T-helper 2 cell treated with Interferon-gamma antibody and Interleukin-4, amounts not matched to agents 5 μg/mL and 100 μg/mL, for 36 hours (primary cell): ENCODE results near the gene KMT2B.

Experiments
- DNase-seq: peaks from one replicate; pipeline ENCODE4 v3.0.0; 2021; ENCODE audit warnings: low spot score
- H3K27ac Mint-ChIP-seq: one replicate; pipeline ENCODE4 v1.8.0; 2021; ENCODE audit warnings: mild to moderate bottlenecking, mixed read lengths
- H3K27me3 Mint-ChIP-seq: one replicate; pipeline ENCODE4 v1.8.0; 2021; ENCODE audit warnings: low read depth, mixed read lengths
- H3K36me3 Mint-ChIP-seq: one replicate; pipeline ENCODE4 v1.8.0; 2021; ENCODE audit warnings: low read depth, mixed read lengths
- H3K4me1 Mint-ChIP-seq: one replicate; pipeline ENCODE4 v1.8.0; 2021; ENCODE audit warnings: low read depth, mixed read lengths
- H3K4me3 Mint-ChIP-seq: one replicate; pipeline ENCODE4 v1.8.0; 2022; ENCODE audit warnings: mild to moderate bottlenecking, moderate library complexity, mixed read lengths
- H3K9me3 Mint-ChIP-seq: one replicate; pipeline ENCODE4 v1.8.0; 2021; ENCODE audit warnings: mixed read lengths

The KMT2B gene

DNA sequence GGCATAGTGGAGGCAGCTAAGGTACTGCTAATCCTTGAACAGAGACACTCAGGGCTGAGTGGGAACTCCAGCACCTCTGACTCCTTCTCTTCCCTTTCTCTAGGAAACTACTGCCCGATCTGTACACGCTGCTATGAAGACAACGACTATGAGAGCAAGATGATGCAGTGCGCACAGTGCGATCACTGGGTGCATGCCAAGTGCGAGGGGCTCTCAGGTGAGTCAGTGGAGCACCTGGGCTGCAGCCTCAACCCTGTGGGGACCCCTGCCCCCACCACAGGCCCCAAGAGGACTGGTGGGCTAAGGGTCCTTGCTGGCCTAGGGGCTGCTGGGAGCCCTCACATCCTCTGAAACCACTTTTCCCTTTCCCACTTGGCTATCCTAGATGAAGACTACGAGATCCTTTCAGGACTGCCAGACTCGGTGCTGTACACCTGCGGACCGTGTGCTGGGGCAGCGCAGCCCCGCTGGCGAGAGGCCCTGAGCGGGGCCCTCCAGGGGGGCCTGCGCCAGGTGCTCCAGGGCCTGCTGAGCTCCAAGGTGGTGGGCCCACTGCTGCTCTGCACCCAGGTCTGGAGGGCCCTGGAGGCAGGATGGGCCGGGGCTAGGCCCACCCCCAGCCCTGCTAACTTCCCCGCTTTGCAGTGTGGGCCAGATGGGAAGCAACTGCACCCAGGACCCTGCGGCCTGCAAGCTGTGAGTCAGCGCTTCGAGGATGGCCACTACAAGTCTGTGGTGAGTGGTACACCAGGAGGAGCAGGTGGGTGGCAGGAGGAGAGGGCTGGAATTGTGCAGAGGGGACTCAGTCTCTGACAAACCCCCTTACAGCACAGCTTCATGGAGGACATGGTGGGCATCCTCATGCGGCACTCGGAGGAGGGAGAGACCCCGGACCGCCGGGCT lies 9.5 kb downstream of the KMT2B start:
- H3K27me3 Mint-ChIP-seq, result no peaks in the 10 kb centered on the region
- H3K27ac Mint-ChIP-seq, result no peak overlapping the region
- no peak overlapping the region for H3K4me3 Mint-ChIP-seq
- DNase-seq, result no peak
- no peaks in the 10 kb centered on the region for H3K9me3 Mint-ChIP-seq
- H3K36me3 Mint-ChIP-seq, result peaks cover 78% of the 10 kb centered on the region
- H3K4me1 Mint-ChIP-seq, result no peaks in the 10 kb centered on the region

DNA sequence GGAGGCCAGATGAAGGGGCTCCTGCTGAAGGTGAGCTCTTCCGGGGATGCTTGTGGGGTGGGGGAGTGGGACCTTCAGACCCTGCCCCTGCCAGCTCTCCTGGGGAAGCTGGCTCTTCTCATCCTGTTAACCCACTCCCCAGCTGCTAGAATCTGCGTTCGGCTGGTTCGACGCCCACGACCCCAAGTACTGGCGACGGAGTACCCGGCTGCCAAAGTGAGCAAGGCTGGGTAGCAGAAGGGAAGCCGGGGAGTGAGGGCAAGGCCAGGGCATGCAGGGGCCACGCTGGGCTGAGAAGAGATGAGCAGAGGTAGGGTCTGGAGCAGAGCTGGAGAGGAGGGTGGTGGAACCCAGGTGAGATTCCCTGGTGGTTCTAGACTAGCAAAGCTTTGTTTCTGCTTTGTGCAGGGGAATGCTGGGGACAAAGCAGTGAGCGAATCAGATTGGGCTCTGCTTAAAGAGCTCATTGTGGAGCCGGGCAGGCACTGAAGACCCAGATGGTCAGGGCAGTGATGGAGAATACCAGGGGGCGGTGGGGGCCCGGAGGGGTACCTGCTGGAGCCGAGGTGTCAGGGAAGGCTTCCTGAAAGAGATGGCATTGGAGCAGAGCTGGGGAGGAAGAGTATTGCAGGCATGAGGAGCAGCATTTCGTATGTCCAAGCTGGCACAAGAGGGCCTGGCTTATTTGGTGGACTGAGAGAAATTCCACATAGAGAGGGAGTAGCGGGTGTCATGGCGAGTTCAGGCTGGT lies 10.3 kb downstream of the KMT2B start:
- no peaks in the 10 kb centered on the region for H3K27me3 Mint-ChIP-seq
- no peak overlapping the region for H3K4me3 Mint-ChIP-seq
- DNase-seq, result no peak
- H3K27ac Mint-ChIP-seq, result no peak overlapping the region
- H3K36me3 Mint-ChIP-seq, result peaks cover 72% of the 10 kb centered on the region
- H3K9me3 Mint-ChIP-seq, result no peaks in the 10 kb centered on the region
- no peaks in the 10 kb centered on the region for H3K4me1 Mint-ChIP-seq

DNA sequence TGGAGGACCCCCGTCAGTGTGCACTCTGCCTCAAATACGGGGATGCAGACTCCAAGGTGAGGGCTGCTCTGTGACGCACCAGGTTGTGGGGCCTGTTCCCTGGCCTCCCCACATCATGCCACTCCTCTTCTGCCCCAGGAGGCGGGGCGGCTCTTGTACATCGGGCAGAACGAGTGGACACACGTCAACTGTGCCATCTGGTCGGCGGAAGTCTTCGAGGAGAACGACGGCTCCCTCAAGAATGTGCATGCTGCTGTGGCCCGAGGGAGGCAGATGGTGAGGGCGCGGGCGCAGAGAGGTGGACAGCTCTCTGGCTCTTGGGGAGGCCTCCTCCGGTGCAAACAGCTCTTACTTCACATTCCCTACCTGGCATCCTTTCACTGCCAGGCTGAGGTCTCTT lies 11.2 kb downstream of the KMT2B start:
- DNase-seq, result no peak
- H3K4me3 Mint-ChIP-seq, result no peak overlapping the region
- no peaks in the 10 kb centered on the region for H3K9me3 Mint-ChIP-seq
- H3K36me3 Mint-ChIP-seq, result peaks cover 68% of the 10 kb centered on the region
- no peak overlapping the region for H3K27ac Mint-ChIP-seq
- H3K4me1 Mint-ChIP-seq, result no peaks in the 10 kb centered on the region
- no peaks in the 10 kb centered on the region for H3K27me3 Mint-ChIP-seq

DNA sequence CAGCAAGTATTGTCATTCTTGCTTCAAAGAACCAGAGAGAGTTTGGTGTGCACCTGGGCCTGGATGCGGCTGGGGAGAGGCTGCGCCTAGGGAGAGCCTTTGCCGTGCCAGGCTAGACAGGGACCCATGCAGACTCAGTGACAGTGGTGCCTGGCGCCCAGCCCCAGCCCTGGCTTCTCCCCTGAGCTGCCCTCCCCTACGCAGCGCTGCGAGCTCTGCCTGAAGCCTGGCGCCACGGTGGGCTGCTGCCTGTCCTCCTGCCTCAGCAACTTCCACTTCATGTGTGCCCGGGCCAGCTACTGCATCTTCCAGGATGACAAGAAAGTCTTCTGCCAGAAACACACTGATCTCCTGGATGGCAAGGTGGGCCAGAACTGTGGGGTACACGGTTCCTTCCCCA lies 12.0 kb downstream of the KMT2B start:
- Mint-ChIP-seq H3K27ac (no peak overlapping the region), H3K36me3 (peaks cover 70% of the 10 kb centered on the region), H3K4me1 (no peaks in the 10 kb centered on the region), H3K9me3 (no peaks in the 10 kb centered on the region), H3K27me3 (no peaks in the 10 kb centered on the region), H3K4me3 (no peak overlapping the region)
- no peak for DNase-seq

DNA sequence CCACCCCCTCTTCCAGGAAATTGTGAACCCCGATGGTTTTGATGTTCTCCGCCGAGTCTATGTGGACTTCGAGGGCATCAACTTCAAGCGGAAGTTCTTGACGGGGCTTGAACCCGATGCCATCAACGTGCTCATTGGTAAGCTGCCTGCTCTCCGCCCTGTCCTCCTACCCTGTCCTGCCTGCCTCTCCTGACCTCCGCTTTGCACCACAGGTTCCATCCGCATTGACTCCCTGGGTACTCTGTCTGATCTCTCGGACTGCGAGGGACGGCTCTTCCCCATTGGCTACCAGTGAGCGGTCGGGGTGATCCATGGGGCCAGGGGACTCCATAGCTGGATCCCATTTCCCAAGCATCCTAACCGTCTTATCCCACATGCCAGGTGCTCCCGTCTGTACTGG lies 12.5 kb downstream of the KMT2B start:
- Mint-ChIP-seq H3K4me3 (no peak overlapping the region), H3K9me3 (no peaks in the 10 kb centered on the region), H3K27ac (no peak overlapping the region), H3K4me1 (no peaks in the 10 kb centered on the region), H3K36me3 (peaks cover 68% of the 10 kb centered on the region), H3K27me3 (no peaks in the 10 kb centered on the region)
- DNase-seq, result no peak

DNA sequence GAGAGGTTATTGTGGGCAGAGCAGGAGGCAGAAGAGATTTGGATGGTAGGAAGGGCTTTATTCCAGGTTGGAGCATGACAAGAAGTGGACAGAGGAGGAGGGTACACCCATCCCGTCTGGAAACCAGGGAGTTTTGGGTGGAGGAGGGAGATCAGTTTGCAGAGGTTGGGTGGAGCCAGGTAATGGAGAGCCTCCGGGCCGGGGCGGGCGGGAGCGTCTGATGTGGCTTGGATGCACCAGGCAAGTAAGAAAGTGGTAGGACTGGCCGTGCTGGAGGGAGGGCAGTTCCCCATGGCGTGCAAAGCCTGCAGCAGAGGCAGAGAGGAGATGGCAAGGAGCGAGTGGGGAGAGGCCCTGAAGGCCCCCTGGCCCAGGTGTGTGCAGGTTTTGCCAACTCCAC lies 13.6 kb downstream of the KMT2B start:
- Mint-ChIP-seq H3K27ac (no peak overlapping the region), H3K36me3 (peaks cover 63% of the 10 kb centered on the region)

DNA sequence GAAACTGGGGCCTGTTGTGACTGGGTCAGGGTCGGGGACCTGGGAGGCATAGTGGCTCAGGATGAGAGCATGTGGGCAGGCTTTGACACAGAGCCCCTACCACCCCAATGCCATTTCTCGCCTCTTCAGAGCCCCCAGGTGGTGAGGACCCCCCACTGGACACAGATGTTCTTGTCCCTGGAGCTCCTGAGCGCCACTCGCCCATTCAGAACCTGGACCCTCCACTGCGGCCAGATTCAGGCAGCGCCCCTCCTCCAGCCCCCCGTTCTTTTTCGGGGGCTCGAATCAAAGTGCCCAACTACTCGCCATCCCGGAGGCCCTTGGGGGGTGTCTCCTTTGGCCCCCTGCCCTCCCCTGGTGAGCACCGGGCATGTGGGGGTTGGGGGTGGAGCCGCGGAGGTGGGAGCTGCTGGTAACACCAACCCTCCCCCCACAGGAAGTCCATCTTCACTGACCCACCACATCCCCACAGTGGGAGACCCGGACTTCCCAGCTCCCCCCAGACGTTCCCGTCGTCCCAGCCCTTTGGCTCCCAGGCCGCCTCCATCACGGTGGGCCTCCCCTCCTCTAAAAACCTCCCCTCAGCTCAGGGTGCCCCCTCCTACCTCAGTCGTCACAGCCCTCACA lies 14.1 kb downstream of the KMT2B start:
- no peak overlapping the region for H3K4me3 Mint-ChIP-seq
- DNase-seq, result no peak
- no peaks in the 10 kb centered on the region for H3K27me3 Mint-ChIP-seq
- peaks cover 67% of the 10 kb centered on the region for H3K36me3 Mint-ChIP-seq
- H3K9me3 Mint-ChIP-seq, result no peaks in the 10 kb centered on the region
- peaks cover 3% of the 10 kb centered on the region for H3K4me1 Mint-ChIP-seq
- no peak overlapping the region for H3K27ac Mint-ChIP-seq

More for the DNA sequence above, 13.6 kb downstream of the KMT2B start:
- Mint-ChIP-seq H3K9me3 (no peaks in the 10 kb centered on the region), H3K4me3 (no peak overlapping the region), H3K27me3 (no peaks in the 10 kb centered on the region), H3K4me1 (no peaks in the 10 kb centered on the region)
- DNase-seq, result no peak

DNA sequence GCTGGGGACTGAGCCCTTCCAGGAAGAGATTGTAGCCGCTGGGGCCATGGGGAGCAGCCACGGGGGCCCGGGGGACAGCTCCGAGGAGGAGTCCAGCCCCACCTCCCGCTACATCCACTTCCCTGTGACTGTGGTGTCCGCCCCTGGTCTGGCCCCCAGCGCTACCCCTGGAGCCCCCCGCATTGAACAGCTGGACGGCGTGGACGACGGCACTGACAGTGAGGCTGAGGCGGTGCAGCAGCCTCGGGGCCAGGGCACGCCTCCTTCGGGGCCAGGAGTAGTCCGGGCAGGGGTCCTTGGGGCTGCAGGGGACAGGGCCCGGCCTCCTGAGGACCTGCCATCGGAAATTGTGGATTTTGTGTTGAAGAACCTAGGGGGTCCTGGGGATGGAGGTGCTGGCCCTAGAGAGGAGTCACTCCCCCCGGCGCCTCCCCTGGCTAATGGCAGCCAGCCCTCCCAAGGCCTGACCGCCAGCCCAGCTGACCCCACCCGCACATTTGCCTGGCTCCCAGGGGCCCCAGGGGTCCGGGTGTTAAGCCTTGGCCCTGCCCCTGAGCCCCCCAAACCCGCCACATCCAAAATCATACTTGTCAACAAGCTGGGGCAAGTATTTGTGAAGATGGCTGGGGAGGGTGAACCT lies 14.9 kb downstream of the KMT2B start:
- Mint-ChIP-seq H3K27ac (no peak overlapping the region), H3K4me3 (no peak overlapping the region), H3K36me3 (peaks cover 67% of the 10 kb centered on the region), H3K27me3 (no peaks in the 10 kb centered on the region), H3K9me3 (no peaks in the 10 kb centered on the region), H3K4me1 (peaks cover 7% of the 10 kb centered on the region)
- no peak for DNase-seq

DNA sequence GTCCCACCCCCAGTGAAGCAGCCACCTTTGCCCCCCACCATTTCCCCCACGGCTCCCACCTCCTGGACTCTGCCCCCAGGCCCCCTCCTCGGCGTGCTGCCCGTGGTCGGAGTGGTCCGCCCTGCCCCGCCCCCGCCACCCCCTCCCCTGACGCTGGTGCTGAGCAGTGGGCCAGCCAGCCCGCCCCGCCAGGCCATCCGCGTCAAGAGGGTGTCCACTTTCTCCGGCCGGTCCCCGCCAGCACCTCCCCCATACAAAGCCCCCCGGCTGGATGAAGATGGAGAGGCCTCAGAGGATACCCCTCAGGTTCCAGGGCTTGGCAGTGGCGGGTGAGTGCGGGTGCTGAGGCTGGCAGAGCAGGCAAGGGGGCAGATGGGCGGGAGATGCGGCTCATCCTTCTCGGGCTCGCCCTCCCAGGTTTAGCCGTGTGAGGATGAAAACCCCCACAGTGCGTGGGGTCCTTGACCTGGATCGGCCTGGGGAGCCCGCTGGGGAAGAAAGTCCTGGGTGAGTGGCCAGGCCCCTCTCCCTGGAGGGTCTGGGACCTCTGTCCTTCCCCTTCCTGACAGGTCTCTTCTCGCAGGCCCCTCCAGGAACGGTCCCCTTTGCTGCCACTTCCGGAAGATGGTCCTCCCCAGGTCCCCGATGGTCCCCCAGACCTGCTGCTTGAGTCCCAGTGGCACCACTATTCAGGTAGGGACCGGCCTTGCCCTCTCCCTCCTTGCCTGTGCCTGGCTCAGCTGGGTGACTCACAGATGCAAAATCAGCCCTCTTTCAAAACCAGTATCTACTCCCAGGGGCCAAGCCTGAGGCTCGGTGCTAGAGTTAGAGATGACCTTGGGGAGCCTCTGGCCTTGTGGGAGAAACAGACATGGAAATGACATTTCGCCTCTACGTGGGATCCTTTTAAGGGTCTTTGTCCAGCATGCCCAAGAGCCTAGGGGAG lies 15.7 kb downstream of the KMT2B start:
- Mint-ChIP-seq H3K9me3 (no peaks in the 10 kb centered on the region), H3K4me3 (no peak overlapping the region), H3K36me3 (peaks cover 65% of the 10 kb centered on the region), H3K27ac (no peak overlapping the region), H3K4me1 (peaks cover 7% of the 10 kb centered on the region), H3K27me3 (no peaks in the 10 kb centered on the region)
- DNase-seq, result no peak

DNA sequence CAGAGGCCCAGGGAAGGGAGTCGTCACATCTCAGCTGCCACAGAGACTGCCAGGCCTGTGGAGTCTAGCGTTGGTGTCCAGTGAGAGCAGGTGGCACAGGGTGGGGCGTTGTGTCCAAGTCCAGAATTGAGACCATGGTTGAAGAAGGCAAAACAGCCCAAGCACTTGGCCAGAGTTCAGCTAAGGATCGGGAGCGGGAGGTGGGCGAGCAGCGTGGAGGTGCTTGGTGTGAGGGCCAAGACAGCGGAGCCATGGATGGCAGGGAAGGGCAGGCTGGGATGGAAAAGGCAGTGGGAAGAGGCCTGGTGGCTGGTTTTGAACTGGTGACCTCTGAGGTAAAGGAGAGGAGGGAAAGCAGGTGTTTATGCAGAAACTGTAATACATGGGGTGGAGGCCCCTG lies 16.5 kb downstream of the KMT2B start:
- peak overlapping the region; percentile 58 for H3K27ac Mint-ChIP-seq
- no peaks in the 10 kb centered on the region for H3K27me3 Mint-ChIP-seq
- H3K4me3 Mint-ChIP-seq, result no peak overlapping the region
- peaks cover 7% of the 10 kb centered on the region for H3K4me1 Mint-ChIP-seq
- no peak for DNase-seq
- no peaks in the 10 kb centered on the region for H3K9me3 Mint-ChIP-seq
- peaks cover 64% of the 10 kb centered on the region for H3K36me3 Mint-ChIP-seq

DNA sequence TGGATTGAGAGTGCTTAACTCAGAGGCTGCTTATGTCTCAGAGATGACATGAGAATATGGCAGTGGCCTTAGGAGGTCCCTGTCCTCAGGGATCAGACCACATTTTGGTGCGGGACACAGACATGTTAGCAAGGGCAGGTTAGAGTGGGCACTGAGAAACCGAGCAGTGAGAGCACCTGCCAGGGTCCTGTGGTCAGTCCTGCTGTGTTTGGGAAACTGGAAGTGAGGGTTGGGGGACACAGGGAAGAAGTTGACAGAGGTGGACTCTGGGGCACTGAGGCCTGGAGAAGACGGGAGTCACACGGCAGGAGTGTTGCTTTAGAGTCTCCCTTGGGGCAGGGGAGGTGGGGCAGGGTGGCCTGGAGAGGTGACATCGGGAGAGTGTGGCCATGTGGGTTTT lies 17.1 kb downstream of the KMT2B start:
- Mint-ChIP-seq H3K36me3 (peaks cover 57% of the 10 kb centered on the region), H3K9me3 (no peaks in the 10 kb centered on the region), H3K27ac (peak overlapping the region; percentile 15), H3K27me3 (no peaks in the 10 kb centered on the region), H3K4me1 (peaks cover 9% of the 10 kb centered on the region), H3K4me3 (no peak overlapping the region)
- DNase-seq, result no peak

DNA sequence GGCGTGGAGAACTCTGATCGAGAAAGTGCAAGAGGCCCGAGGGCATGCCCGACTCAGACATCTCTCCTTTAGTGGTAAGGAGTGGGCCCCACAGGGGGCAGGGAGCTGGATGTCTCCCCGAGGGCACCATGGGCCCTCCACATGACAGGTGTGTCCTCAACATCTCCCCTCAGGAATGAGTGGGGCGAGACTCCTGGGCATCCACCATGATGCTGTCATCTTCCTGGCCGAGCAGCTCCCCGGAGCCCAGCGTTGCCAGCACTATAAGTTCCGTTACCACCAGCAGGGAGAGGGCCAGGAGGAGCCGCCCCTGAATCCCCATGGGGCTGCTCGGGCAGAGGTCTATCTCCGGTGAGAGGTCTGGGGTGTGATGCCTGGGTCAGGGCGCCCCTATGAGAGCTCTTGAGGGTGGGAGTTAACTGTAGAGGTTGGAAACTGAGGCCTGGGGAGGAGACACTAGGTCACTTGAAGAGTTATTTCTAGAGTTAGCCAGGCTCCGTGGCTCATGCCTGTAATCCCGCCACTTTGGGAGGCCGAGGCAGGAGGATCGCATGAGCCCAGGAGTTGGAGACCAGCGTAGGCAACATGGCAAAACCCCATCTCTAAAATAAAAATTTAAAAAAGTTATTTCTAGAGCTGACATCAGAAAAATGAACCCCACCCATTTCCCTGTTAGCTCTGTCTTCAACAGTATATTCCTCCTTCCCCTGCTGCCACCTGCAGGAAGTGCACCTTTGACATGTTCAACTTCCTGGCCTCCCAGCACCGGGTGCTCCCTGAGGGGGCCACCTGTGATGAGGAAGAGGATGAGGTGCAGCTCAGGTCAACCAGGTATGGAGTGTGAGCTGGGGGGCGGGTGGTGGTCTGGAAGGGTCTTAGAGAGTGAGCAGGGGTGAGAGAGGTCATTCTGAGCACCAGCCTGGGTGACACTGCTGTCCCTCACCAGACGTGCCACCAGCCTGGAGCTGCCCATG lies 19.4 kb downstream of the KMT2B start:
- Mint-ChIP-seq H3K27me3 (no peaks in the 10 kb centered on the region), H3K4me3 (peak overlapping the region; percentile 34), H3K27ac (peak overlapping the region; percentile 81), H3K4me1 (peaks cover 18% of the 10 kb centered on the region), H3K36me3 (peaks cover 43% of the 10 kb centered on the region), H3K9me3 (no peaks in the 10 kb centered on the region)
- no peak for DNase-seq
